ENCODE results near the gene DPEP2. TPM values are rescaled to one million over a fixed set of nuclear protein-coding genes. Genes with fewer than 3 reads are reported as not detected.
A peak's percentile ranks its signal among the peaks of the same experiment; 100 is the strongest.
"Not testable (repeated sequence)": the region's sequence is repeated elsewhere in the genome, so short reads cannot be mapped to it uniquely, and the experiment has no call there.

Gene DPEP2
- total and polyA plus RNA-seq, 8 donors: 0.61 to 5.2 (median 1.7) TPM; not detected in 2

- no peak for DNase-seq
- no peaks in the 10 kb centered on the region for H3K9me3 ChIP-seq
- intact Hi-C loops (cut with DNase I; ENCODE audit: low total_unique reads): loop anchor here (10.0 kb wide), 1 partner anchor 217 kb away; no protein-coding TSS in a partner anchor
- no peaks in the 10 kb centered on the region for H3K27me3 ChIP-seq
- no peak overlapping the region for H3K27ac ChIP-seq
- no peak overlapping the region for H3K4me3 ChIP-seq
- H3K36me3 ChIP-seq: peaks cover 0 to 37% (median 31%) of the 10 kb centered on the region in 4 donors
- 78 to 90% (median 86%) methylated on average over 2 of the region's 2 CpGs for WGBS, 5 donors
- no peak for TF ChIP-seq POLR2AphosphoS5 (IDR thresholded peaks at IDR 0.05)
- peaks cover 0 to under 1% (median 0%) of the 10 kb centered on the region in 4 donors for H3K4me1 ChIP-seq
Measured at GRCh38 chr16:68031951-68032350, 32.7 kb upstream of the DPEP2 start.

- DNase-seq, H3K27me3 ChIP-seq, H3K9me3 ChIP-seq, H3K27ac ChIP-seq, H3K4me3 ChIP-seq, H3K4me1 ChIP-seq: not testable (repeated sequence)
- H3K36me3 ChIP-seq: peaks cover 0 to 47% (median 41%) of the 10 kb centered on the region in 4 donors
- WGBS, 5 donors: 77 to 88% (median 83%) methylated on average over 6 of the region's 6 CpGs
- intact Hi-C loops (cut with DNase I; ENCODE audit: low total_unique reads): loop anchor here (10.0 kb wide), 1 partner anchor 215 kb away; no protein-coding TSS in a partner anchor
Measured at GRCh38 chr16:68030108-68030507, 30.8 kb upstream of the DPEP2 start.

GRCh38 chr16:68028996-68029395, 29.7 kb upstream of the DPEP2 start:
- H3K36me3 ChIP-seq: peaks cover 0 to 47% (median 41%) of the 10 kb centered on the region in 4 donors
- H3K27ac ChIP-seq: no peak overlapping the region
- DNase-seq: no peak
- no peak overlapping the region for H3K4me3 ChIP-seq
- TF ChIP-seq POLR2AphosphoS5 (IDR thresholded peaks at IDR 0.05) (no peak), CTCF (IDR thresholded peaks at IDR 0.05) (no peak), POLR2A (IDR thresholded peaks at IDR 0.05) (no peak), EP300 (IDR thresholded peaks at IDR 0.05) (no peak)
- 94 to 98% (median 96%) methylated on average over 3 of the region's 3 CpGs for WGBS, 5 donors
- intact Hi-C loops (cut with DNase I; ENCODE audit: low total_unique reads): no loop called here
- peaks cover 2 to 9% (median 5%) of the 10 kb centered on the region in 4 donors for H3K4me1 ChIP-seq
- H3K9me3 ChIP-seq: no peaks in the 10 kb centered on the region
- H3K27me3 ChIP-seq: no peaks in the 10 kb centered on the region

- Histone ChIP-seq H3K9me3 (no peaks in the 10 kb centered on the region), H3K4me3 (peak within 1 kb of the TSS; percentile 78 to 99 (median 90)), H3K27ac (peak within 1 kb of the TSS; percentile 72 to 90 (median 87)), H3K27me3 (no peaks in the 10 kb centered on the region), H3K4me1 (peaks cover 19 to 34% (median 30%) of the 10 kb centered on the region in 4 donors), H3K36me3 (peaks cover 0 to 22% (median 21%) of the 10 kb centered on the region in 4 donors)
- 0 to 1% (median 0%) methylated on average over 28 to 84 of the region's 84 CpGs for WGBS, 5 donors
- peak; percentile 95 to 98 for DNase-seq
- TF ChIP-seq CTCF (IDR thresholded peaks at IDR 0.05) (peak in 1 of 7 experiments; percentile 29), EP300 (IDR thresholded peaks at IDR 0.05) (no peak), POLR2AphosphoS5 (IDR thresholded peaks at IDR 0.05) (peak; percentile 97 to 99 (median 99)), POLR2A (IDR thresholded peaks at IDR 0.05) (peak in 1 of 4 donors; percentile 18)
- intact Hi-C loops (cut with DNase I; ENCODE audit: low total_unique reads): no loop called here
Measured at GRCh38 chr16:68022728-68023537, 23.6 kb upstream of the DPEP2 start, which contains the start of the genes DDX28 and DUS2. Gene DDX28 (minus strand): TSS chr16:68023232. CDS start chr16:68023202, 30 bp downstream. Gene DUS2 (plus strand): TSS chr16:68023284. CDS start chr16:68038024, 14,740 bp downstream.

- intact Hi-C loops (cut with DNase I; ENCODE audit: low total_unique reads): no loop called here
- H3K4me1 ChIP-seq: peaks cover 19 to 34% (median 30%) of the 10 kb centered on the region in 4 donors
- no peak for DNase-seq
- H3K27me3 ChIP-seq: no peaks in the 10 kb centered on the region
- H3K36me3 ChIP-seq: peaks cover 0 to 22% (median 15%) of the 10 kb centered on the region in 4 donors
- peak overlapping the region; percentile 72 to 90 (median 87) for H3K27ac ChIP-seq
- WGBS, 5 donors: 1 to 11% (median 6%) methylated on average over 17 to 19 of the region's 19 CpGs; no CpG with 5 or more reads in 1 of the 5 donors
- no peaks in the 10 kb centered on the region for H3K9me3 ChIP-seq
- TF ChIP-seq POLR2AphosphoS5 (IDR thresholded peaks at IDR 0.05) (no peak), POLR2A (IDR thresholded peaks at IDR 0.05) (no peak), EP300 (IDR thresholded peaks at IDR 0.05) (no peak), CTCF (IDR thresholded peaks at IDR 0.05) (no peak)
- peak overlapping the region; percentile 78 to 99 (median 90) for H3K4me3 ChIP-seq
Measured at GRCh38 chr16:68022278-68022727, 23.0 kb upstream of the DPEP2 start.

Measured in stomach (tissue), 9 donors.